Chondrocyte (in vitro differentiated cells): ENCODE measurements around the gene FGA. TPM values are rescaled to one million over a fixed set of nuclear protein-coding genes. Genes with fewer than 3 reads are reported as not detected.
A peak's percentile ranks its signal among the peaks of the same experiment; 100 is the strongest.

Experiments used
- DNase-seq: peaks from one replicate; pipeline ENCODE4 v3.0.0; 2021; ENCODE audit warnings: mixed read lengths, low spot score
- H3K27ac Mint-ChIP-seq: one replicate; pipeline ENCODE4 v1.8.0; 2021; ENCODE audit warnings: mild to moderate bottlenecking, moderate library complexity, mixed read lengths; ENCODE audit not compliant: unreplicated experiment
- H3K27me3 Mint-ChIP-seq: 2 replicates; pipeline ENCODE4 v1.8.0; 2021; ENCODE audit warnings: low read depth, mixed read lengths
- H3K36me3 Mint-ChIP-seq: 2 replicates; pipeline ENCODE4 v1.8.0; 2021; ENCODE audit warnings: low read depth, mixed read lengths
- H3K4me1 Mint-ChIP-seq: 2 replicates; pipeline ENCODE4 v1.8.0; 2021; ENCODE audit warnings: low read depth, mild to moderate bottlenecking, mixed read lengths
- H3K4me3 Mint-ChIP-seq: one replicate; pipeline ENCODE4 v1.8.0; 2021; ENCODE audit warnings: mild to moderate bottlenecking, moderate library complexity, mixed read lengths; ENCODE audit not compliant: unreplicated experiment
- H3K9me3 Mint-ChIP-seq: 2 replicates; pipeline ENCODE4 v1.8.0; 2021; ENCODE audit warnings: low read depth, mixed read lengths
- total RNA-seq: library from RNA; stranded (reverse); gene quantifications from 3 replicates; pipeline ENCODE4 v1.2.1, GENCODE V29; 2021
- TF ChIP-seq, protein P1 (sequence below): fragments of 200-600 bp; sonication (generic); IDR thresholded peaks from 2 replicates; pipeline ENCODE4 v1.5.0; 2021; ENCODE audit warnings: antibody characterized with exemption, mild to moderate bottlenecking, moderate library complexity

FGA gene
- total RNA-seq, 1 donor from 2014 or later: not detected

DNA sequence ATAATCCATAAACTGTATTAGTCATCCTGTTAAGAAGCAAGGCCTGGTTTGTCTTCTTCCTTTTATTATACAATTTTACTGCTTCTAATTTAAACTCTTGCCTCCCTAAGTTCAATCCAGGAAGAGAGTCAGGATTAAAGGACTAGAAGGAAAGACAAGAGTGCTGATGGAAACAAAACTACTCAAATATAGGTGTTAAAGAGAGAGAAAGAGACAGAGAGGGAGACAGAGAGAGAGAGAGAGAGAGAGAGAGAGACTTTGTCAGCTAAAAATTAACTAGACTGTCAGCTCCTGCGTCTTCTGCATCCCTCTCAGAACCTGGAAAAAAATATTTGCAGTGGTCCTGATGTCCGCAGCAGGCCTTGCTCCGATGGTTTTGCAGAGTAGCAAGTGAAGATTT, 35.4 kb upstream of the FGA start:
- Mint-ChIP-seq H3K4me1 (no peaks in the 10 kb centered on the region), H3K36me3 (no peaks in the 10 kb centered on the region), H3K27ac (peak overlapping the region; percentile 30), H3K9me3 (no peaks in the 10 kb centered on the region), H3K27me3 (peaks cover 40% of the 10 kb centered on the region), H3K4me3 (peak overlapping the region; percentile 14)
- DNase-seq: no peak
- TF ChIP-seq, protein P1, sequence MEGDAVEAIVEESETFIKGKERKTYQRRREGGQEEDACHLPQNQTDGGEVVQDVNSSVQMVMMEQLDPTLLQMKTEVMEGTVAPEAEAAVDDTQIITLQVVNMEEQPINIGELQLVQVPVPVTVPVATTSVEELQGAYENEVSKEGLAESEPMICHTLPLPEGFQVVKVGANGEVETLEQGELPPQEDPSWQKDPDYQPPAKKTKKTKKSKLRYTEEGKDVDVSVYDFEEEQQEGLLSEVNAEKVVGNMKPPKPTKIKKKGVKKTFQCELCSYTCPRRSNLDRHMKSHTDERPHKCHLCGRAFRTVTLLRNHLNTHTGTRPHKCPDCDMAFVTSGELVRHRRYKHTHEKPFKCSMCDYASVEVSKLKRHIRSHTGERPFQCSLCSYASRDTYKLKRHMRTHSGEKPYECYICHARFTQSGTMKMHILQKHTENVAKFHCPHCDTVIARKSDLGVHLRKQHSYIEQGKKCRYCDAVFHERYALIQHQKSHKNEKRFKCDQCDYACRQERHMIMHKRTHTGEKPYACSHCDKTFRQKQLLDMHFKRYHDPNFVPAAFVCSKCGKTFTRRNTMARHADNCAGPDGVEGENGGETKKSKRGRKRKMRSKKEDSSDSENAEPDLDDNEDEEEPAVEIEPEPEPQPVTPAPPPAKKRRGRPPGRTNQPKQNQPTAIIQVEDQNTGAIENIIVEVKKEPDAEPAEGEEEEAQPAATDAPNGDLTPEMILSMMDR: no peak

DNA sequence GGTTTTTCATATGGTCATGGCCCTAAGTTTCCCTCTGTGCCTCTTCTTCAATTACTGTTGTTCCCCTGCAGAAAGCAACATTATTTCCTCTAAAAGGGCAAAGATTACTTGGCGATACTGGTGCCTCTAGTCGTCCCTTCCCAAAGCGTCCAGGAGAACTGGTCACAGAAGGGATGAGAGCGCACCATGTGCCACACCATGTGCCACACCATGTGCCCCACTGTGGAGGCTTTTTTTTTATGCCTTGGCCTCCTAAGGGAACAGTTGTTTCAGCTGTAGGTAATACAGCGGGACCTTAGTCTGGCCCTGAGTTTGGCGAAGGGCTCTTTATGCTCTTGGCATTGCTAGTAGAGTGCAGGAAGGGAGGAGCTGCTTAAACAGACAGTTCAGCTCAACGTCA, 33.5 kb upstream of the FGA start:
- Mint-ChIP-seq H3K9me3 (no peaks in the 10 kb centered on the region), H3K4me3 (no peak overlapping the region), H3K4me1 (no peaks in the 10 kb centered on the region), H3K27me3 (peaks cover 37% of the 10 kb centered on the region), H3K27ac (no peak overlapping the region), H3K36me3 (no peaks in the 10 kb centered on the region)
- TF ChIP-seq, protein P1: no peak
- DNase-seq: no peak

DNA sequence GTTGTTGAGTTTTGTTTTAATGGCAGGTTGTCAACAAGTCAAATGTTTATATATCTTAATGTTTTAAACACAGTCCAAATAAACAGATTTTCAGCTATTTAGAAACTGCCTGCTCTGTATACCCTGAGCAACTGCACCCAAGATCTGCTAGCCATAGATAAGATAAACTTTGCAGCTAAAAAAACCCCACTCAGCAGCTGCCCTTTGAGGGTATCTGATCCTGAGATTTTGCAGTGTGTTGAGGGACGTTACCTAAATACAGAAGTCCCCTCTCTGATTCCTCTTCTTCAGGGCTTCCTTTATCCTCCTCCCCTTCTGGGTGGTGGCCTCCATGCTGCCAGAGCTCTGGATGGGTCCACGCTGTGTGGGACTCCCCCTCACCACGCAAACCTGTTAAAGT, 32.9 kb upstream of the FGA start:
- H3K27me3 Mint-ChIP-seq: peaks cover 40% of the 10 kb centered on the region
- no peaks in the 10 kb centered on the region for H3K36me3 Mint-ChIP-seq
- TF ChIP-seq, protein P1: no peak
- H3K9me3 Mint-ChIP-seq: no peaks in the 10 kb centered on the region
- H3K4me3 Mint-ChIP-seq: no peak overlapping the region
- no peaks in the 10 kb centered on the region for H3K4me1 Mint-ChIP-seq
- H3K27ac Mint-ChIP-seq: no peak overlapping the region
- no peak for DNase-seq

DNA sequence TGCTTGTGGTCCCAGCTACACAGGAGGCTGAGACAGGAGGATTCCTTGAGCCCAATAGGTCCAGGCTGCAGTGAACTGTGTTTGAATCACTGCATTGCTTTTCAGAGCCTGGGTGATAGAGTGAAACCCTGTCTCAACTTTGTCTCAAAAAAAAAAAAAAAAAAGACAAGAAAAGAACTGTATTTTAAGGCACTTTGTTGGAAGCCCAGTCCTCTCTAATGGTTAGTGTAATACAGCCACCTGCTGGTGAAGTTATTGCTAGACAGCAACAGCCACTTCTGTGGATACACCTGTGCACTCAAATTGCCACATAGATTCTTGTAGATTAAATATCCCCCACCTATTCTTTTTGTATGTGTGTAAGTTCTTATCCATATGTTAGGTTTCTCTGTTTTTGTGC, 32.1 kb upstream of the FGA start:
- H3K4me1 Mint-ChIP-seq: no peaks in the 10 kb centered on the region
- H3K36me3 Mint-ChIP-seq: no peaks in the 10 kb centered on the region
- H3K27ac Mint-ChIP-seq: no peak overlapping the region
- H3K9me3 Mint-ChIP-seq: no peaks in the 10 kb centered on the region
- H3K27me3 Mint-ChIP-seq: peaks cover 40% of the 10 kb centered on the region
- H3K4me3 Mint-ChIP-seq: no peak overlapping the region
- no peak for DNase-seq
- TF ChIP-seq, protein P1: peak; percentile 79

DNA sequence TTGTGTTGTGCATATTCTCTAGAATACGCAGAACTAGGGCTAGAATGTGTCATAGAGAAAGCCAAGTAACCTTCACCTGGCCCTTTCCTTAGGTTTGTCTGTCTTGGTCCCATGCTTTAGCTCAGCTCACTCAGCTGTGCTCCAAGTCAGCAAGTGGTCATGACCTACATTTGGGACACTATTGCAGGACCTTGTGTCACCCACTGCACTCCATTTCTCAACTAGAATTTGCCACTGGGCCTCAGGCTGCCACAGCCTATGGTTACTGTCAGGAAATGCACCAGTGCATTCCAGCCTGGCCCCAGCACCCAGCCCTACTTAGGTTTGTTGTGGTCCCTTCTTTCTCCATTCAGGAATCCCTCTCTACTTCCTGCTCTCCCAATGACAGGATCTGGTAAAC, 29.6 kb upstream of the FGA start:
- TF ChIP-seq, protein P1: no peak
- no peak overlapping the region for H3K27ac Mint-ChIP-seq
- H3K4me1 Mint-ChIP-seq: peaks cover 2% of the 10 kb centered on the region
- no peak for DNase-seq
- no peaks in the 10 kb centered on the region for H3K9me3 Mint-ChIP-seq
- no peaks in the 10 kb centered on the region for H3K36me3 Mint-ChIP-seq
- H3K4me3 Mint-ChIP-seq: no peak overlapping the region
- H3K27me3 Mint-ChIP-seq: peaks cover 32% of the 10 kb centered on the region
